Breast epithelium (tissue), 3 donors: ENCODE measurements around the gene SNX4.
"Not testable (repeated sequence)": the region's sequence is repeated elsewhere in the genome, so short reads cannot be mapped to it uniquely, and the experiment has no call there.

Experiments used
- CTCF ChIP-seq, 3 donors: fragments of 450-650 bp; IDR thresholded peaks; one replicate each; pipeline ENCODE4 v1.5.1; 2016 to 2017; ENCODE audit warnings: antibody characterized with exemption in 3 of 3, mild to moderate bottlenecking in 3 of 3, moderate library complexity in 3 of 3
- POLR2A ChIP-seq: fragments of 450-650 bp; IDR thresholded peaks from one replicate; pipeline ENCODE4 v1.6.1; 2016; ENCODE audit warnings: antibody characterized with exemption, mild to moderate bottlenecking, moderate library complexity

GRCh38 chr3:125405515-125405914 is 114.5 kb downstream of the SNX4 start:
- not testable (repeated sequence) for TF ChIP-seq CTCF (IDR thresholded peaks at IDR 0.05); POLR2A
